GM12891 (cell line): ENCODE results near the gene RUBCN.
A peak's percentile ranks its signal among the peaks of the same experiment; 100 is the strongest.
"Not testable (repeated sequence)": the region's sequence is repeated elsewhere in the genome, so short reads cannot be mapped to it uniquely, and the experiment has no call there.

Experiments
- DNase-seq: peaks from one replicate; pipeline ENCODE4 v3.0.0; 2011; ENCODE audit warnings: low spot score; ENCODE audit not compliant: insufficient read length
- FAIRE-seq: peaks from 2 replicates; lab custom pipeline; 2011; peaks lifted over from hg19 to GRCh38; lab: Jason Lieb, UNC
- PAX5 ChIP-seq: IDR thresholded peaks from 2 replicates; pipeline ENCODE4 v1.6.1; 2011; ENCODE audit warnings: low read length, moderate library complexity, mild to moderate bottlenecking; ENCODE audit not compliant: insufficient read depth, severe bottlenecking
- POLR2A ChIP-seq: IDR thresholded peaks from 2 replicates; pipeline ENCODE4 v1.6.1; 2011; ENCODE audit warnings: low read depth, low read length, control low read depth
- POLR2AphosphoS5 ChIP-seq: IDR thresholded peaks from 2 replicates; pipeline ENCODE4 v1.6.1; 2011; ENCODE audit warnings: low read depth, low read length, control low read depth
- POU2F2 ChIP-seq: IDR thresholded peaks from 2 replicates; pipeline ENCODE4 v1.6.1; 2011; ENCODE audit warnings: low read depth, mild to moderate bottlenecking, control low read depth, low read length, moderate library complexity
- SPI1 ChIP-seq: IDR thresholded peaks from 2 replicates; pipeline ENCODE4 v1.6.1; 2011; ENCODE audit warnings: low read depth, low read length, control low read depth
- TAF1 ChIP-seq: IDR thresholded peaks from 2 replicates; pipeline ENCODE4 v1.6.1; 2011; ENCODE audit warnings: low read depth, low read length, control low read depth

RUBCN gene

GRCh38 chr3:197737319-197737649, 580 bp upstream of the RUBCN start:
- no peak for DNase-seq
- FAIRE-seq, result no peak
- TF ChIP-seq POLR2AphosphoS5 (no peak), TAF1 (no peak), POLR2A (no peak), SPI1 (no peak), POU2F2 (no peak), PAX5 (no peak)

GRCh38 chr3:197736010-197736490, 654 bp downstream of the RUBCN start:
- FAIRE-seq (peak; percentile 83), DNase-seq (no peak)
- TF ChIP-seq PAX5 (no peak), POU2F2 (peak; percentile 66; the same call in 1 of the 2 replicates), POLR2AphosphoS5 (peak; percentile 79), POLR2A (peak; percentile 72; the same call in 1 of the 2 replicates), SPI1 (peak; percentile 78), TAF1 (peak; percentile 66; the same call in 1 of the 2 replicates)

- DNase-seq (no peak), FAIRE-seq (peak; percentile 77)
- TF ChIP-seq POLR2AphosphoS5 (peak; percentile 53; the same call in 1 of the 2 replicates), SPI1 (peak; percentile 31; the same call in 1 of the 2 replicates), PAX5 (no peak), POLR2A (0 out of 2 replicates have a peak, but pooled peaks have one; percentile 44), POU2F2 (peak; percentile 60), TAF1 (peak; percentile 58; the same call in 1 of the 2 replicates)
Measured at GRCh38 chr3:197734667-197735318, 1.9 kb downstream of the RUBCN start.

- no peak for TF ChIP-seq POLR2AphosphoS5
- TF ChIP-seq POLR2A, result no peak
- no peak for TF ChIP-seq PAX5
- TF ChIP-seq POU2F2, result no peak
- no peak for TF ChIP-seq SPI1
- TF ChIP-seq TAF1, result no peak
- DNase-seq, result no peak
- no peak for FAIRE-seq
Measured at GRCh38 chr3:197733042-197733441, 3.7 kb downstream of the RUBCN start.

GRCh38 chr3:197731483-197731882, 5.2 kb downstream of the RUBCN start:
- DNase-seq, result not testable (repeated sequence)

GRCh38 chr3:197730770-197731169, 5.9 kb downstream of the RUBCN start:
- not testable (repeated sequence) for FAIRE-seq, DNase-seq

More at GRCh38 chr3:197731483-197731882, 5.2 kb downstream of the RUBCN start:
- FAIRE-seq, result not testable (repeated sequence)

- FAIRE-seq (no peak), DNase-seq (no peak)
- TF ChIP-seq SPI1 (no peak), TAF1 (no peak), POLR2AphosphoS5 (no peak), POU2F2 (no peak)
Measured at GRCh38 chr3:197730200-197730599, 6.5 kb downstream of the RUBCN start.

GRCh38 chr3:197728487-197728886, 8.2 kb downstream of the RUBCN start:
- FAIRE-seq, result peak; percentile 45
- DNase-seq, result no peak
- TF ChIP-seq PAX5, result no peak
- no peak for TF ChIP-seq TAF1
- no peak for TF ChIP-seq POLR2AphosphoS5
- no peak for TF ChIP-seq SPI1
- TF ChIP-seq POU2F2, result no peak
- no peak for TF ChIP-seq POLR2A

GRCh38 chr3:197727878-197728277, 8.8 kb downstream of the RUBCN start:
- peak; percentile 94 for FAIRE-seq
- DNase-seq, result not testable (repeated sequence)

GRCh38 chr3:197722734-197723133, 14.0 kb downstream of the RUBCN start:
- no peak for TF ChIP-seq POLR2AphosphoS5
- TF ChIP-seq TAF1, result no peak
- TF ChIP-seq SPI1, result no peak
- TF ChIP-seq PAX5, result no peak
- no peak for TF ChIP-seq POLR2A
- TF ChIP-seq POU2F2, result no peak
- DNase-seq (no peak), FAIRE-seq (no peak)

- DNase-seq, result no peak
- TF ChIP-seq PAX5, result no peak
- no peak for TF ChIP-seq POLR2A
- TF ChIP-seq POU2F2, result no peak
- no peak for TF ChIP-seq TAF1
- TF ChIP-seq POLR2AphosphoS5, result no peak
- TF ChIP-seq SPI1, result no peak
- no peak for FAIRE-seq
Measured at GRCh38 chr3:197720694-197721093, 16.0 kb downstream of the RUBCN start.
